Measurements from ENCODE around the gene KAT14.
"Not testable (repeated sequence)": the region's sequence is repeated elsewhere in the genome, so short reads cannot be mapped to it uniquely, and the experiment has no call there.

Gene KAT14

GRCh38 chr20:18224968-18225568 lies 87.4 kb downstream of the KAT14 start:
- FAIRE-seq, result no peak

DNA sequence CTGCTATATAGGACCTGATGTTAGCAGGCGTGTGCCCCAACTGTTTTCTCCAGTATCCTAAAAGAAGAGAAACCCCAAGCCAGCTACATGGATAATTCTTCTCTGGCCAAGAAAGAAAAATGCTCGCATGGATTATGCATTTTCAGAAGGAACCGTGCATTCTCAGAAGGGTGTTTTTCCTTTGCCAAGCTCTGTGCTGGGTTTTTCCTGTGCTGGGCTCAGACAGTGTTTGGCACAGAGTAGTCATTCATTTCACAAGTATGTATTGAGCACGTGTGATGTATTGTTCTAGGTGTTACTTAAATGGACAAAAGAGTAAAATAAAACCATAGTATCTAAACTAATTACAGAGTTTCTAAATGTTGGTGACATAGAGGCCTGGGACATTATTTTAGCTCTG lies 88.0 kb downstream of the KAT14 start:
- no peak for FAIRE-seq

DNA sequence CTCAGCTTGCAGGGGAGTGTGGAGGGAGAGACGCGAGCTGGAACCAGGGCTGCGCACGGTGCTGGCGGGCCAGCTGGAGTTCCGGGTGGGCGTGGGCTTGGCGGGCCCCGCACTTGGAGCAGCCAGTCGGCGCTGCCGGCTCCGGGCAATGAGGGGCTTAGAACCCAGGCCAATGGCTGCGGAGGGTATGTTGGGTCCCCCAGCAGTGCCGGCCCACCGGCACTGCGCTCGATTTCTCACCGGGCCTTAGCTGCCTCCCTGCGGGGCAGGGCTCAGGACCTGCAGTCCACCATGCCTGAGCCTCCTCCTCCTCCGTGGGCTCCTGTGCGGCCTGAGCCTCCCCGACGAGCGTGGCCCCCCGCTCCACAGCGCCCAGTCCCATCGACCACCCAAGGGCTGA lies 89.1 kb downstream of the KAT14 start:
- FAIRE-seq, result not testable (repeated sequence)

GRCh38 chr20:18233408-18233943 lies 95.8 kb downstream of the KAT14 start:
- no peak for FAIRE-seq

Data from islet of Langerhans (tissue), 1 donor.